IMR-90 (cell line): ENCODE results near the gene COL9A3. TPM values are rescaled to one million over a fixed set of nuclear protein-coding genes. Genes with fewer than 3 reads are reported as not detected.

Source experiments
- ATAC-seq: fragments of 200-7000 bp; cut with Tn5 transposase; 2 replicates; pipeline ENCODE4 v1.9.1; 2020; ENCODE audit warnings: low read depth, mild to moderate bottlenecking, moderate library complexity
- BruUV-seq: library from RNA; stranded (reverse); fragments of 400-500 nt; replicated peaks from 2 replicates; lab custom pipeline; 2021; lab: Mats Ljungman, UMichigan
- CTCF ChIA-PET: fragments of 300-600 bp; formaldehyde crosslinking; extraction: SDS; loops from one replicate; lab custom pipeline; 2021; ENCODE audit warnings: antibody characterized with exemption; lab: Yijun Ruan, JAX
- POLR2A ChIA-PET: fragments of 300-600 bp; sonication (Branson Sonifier 250); formaldehyde crosslinking; loops from one replicate; lab custom pipeline; 2022; ENCODE audit warnings: antibody characterized with exemption; ENCODE audit not compliant: unreplicated experiment; lab: Charles Lee
- DNase-seq: peaks from one replicate; pipeline ENCODE4 v3.0.0; 2013
- H2AFZ ChIP-seq: replicated peaks from 2 replicates; pipeline ENCODE3; 2013; ENCODE audit warnings: low read length, mild to moderate bottlenecking; ENCODE audit not compliant: poor library complexity
- H2AK5ac ChIP-seq: 2 replicates; pipeline ENCODE4 v1.6.1; 2013; ENCODE audit warnings: low read depth, low read length, inconsistent platforms
- H2AK9ac ChIP-seq: replicated peaks from 2 replicates; pipeline ENCODE3; 2013; ENCODE audit warnings: mild to moderate bottlenecking, low read depth, low read length, moderate library complexity; ENCODE audit not compliant: poor library complexity
- H2BK120ac ChIP-seq: 2 replicates; pipeline ENCODE4 v1.6.1; 2013; ENCODE audit warnings: low read depth, low read length, inconsistent platforms
- H2BK15ac ChIP-seq: 3 replicates; pipeline ENCODE4 v1.6.1; 2013; ENCODE audit warnings: low read depth, low read length, inconsistent platforms
- H2BK20ac ChIP-seq: 2 replicates; pipeline ENCODE4 v1.6.1; 2013; ENCODE audit warnings: low read depth, mild to moderate bottlenecking, inconsistent platforms, low read length, moderate library complexity
- H2BK5ac ChIP-seq: 2 replicates; pipeline ENCODE4 v1.6.1; 2013; ENCODE audit warnings: mild to moderate bottlenecking, low read depth, low read length, inconsistent platforms; ENCODE audit not compliant: poor library complexity, severe bottlenecking
- H3K14ac ChIP-seq: replicated peaks from 2 replicates; pipeline ENCODE4 v1.6.1; 2013; ENCODE audit warnings: low read depth, low read length, inconsistent platforms
- H3K18ac ChIP-seq: 2 replicates; pipeline ENCODE4 v1.6.1; 2013; ENCODE audit warnings: low read depth, low read length, control low read depth
- H3K23ac ChIP-seq: 2 replicates; pipeline ENCODE4 v1.6.1; 2013; ENCODE audit warnings: low read depth, low read length, inconsistent platforms
- H3K27ac ChIP-seq: 2 replicates; pipeline ENCODE4 v1.5.1; 2013; ENCODE audit warnings: mild to moderate bottlenecking, control low read depth, low read length; ENCODE audit not compliant: insufficient read depth
- H3K27me3 ChIP-seq: 2 replicates; pipeline ENCODE4 v1.6.1; 2013; ENCODE audit warnings: low read length; ENCODE audit not compliant: control insufficient read depth, insufficient read depth
- H3K36me3 ChIP-seq: 2 replicates; pipeline ENCODE4 v1.6.1; 2013; ENCODE audit warnings: low read length, mixed read lengths; ENCODE audit not compliant: control insufficient read depth, insufficient read depth
- H3K4ac ChIP-seq: 2 replicates; pipeline ENCODE4 v1.6.1; 2013; ENCODE audit warnings: low read depth, low read length, inconsistent platforms
- H3K4me1 ChIP-seq: 2 replicates; pipeline ENCODE4 v1.6.1; 2013; ENCODE audit warnings: low read length, mixed read lengths; ENCODE audit not compliant: control insufficient read depth, insufficient read depth
- H3K4me2 ChIP-seq: 2 replicates; pipeline ENCODE4 v1.6.1; 2013; ENCODE audit warnings: low read depth, mild to moderate bottlenecking, control low read depth, low read length, moderate library complexity
- H3K4me3 ChIP-seq: 2 replicates; pipeline ENCODE4 v1.5.1; 2013; ENCODE audit warnings: low read depth, mild to moderate bottlenecking, control low read depth, low read length, moderate library complexity; ENCODE audit not compliant: insufficient read depth
- H3K56ac ChIP-seq: 2 replicates; pipeline ENCODE4 v1.6.1; 2013; ENCODE audit warnings: low read length, inconsistent platforms; ENCODE audit not compliant: insufficient read depth; ENCODE audit errors: extremely low read depth
- H3K79me1 ChIP-seq, 2 experiments: 2 replicates each; pipeline ENCODE4 v1.6.1; 2013; ENCODE audit warnings: low read length in 2 of 2, inconsistent platforms in 1 of 2, low read depth in 1 of 2
- H3K9ac ChIP-seq: 2 replicates; pipeline ENCODE4 v1.6.1; 2013; ENCODE audit warnings: low read depth, low read length, control low read depth
- H3K9me1 ChIP-seq: 2 replicates; pipeline ENCODE4 v1.6.1; 2013; ENCODE audit warnings: low read length, inconsistent platforms; ENCODE audit not compliant: insufficient read depth
- H3K9me3 ChIP-seq: 2 replicates; pipeline ENCODE4 v1.6.1; 2013; ENCODE audit warnings: low read length; ENCODE audit not compliant: control insufficient read depth, insufficient read depth
- H4K20me1 ChIP-seq: 2 replicates; pipeline ENCODE4 v1.6.1; 2013; ENCODE audit warnings: low read length, inconsistent platforms; ENCODE audit not compliant: insufficient read depth
- H4K5ac ChIP-seq: 2 replicates; pipeline ENCODE4 v1.6.1; 2013; ENCODE audit warnings: mild to moderate bottlenecking, low read depth, low read length, control low read depth
- H4K8ac ChIP-seq, 2 experiments: 2 replicates each; pipeline ENCODE4 v1.6.1; 2013; ENCODE audit warnings: low read depth in 2 of 2, low read length in 2 of 2, control low read depth in 1 of 2, inconsistent platforms in 1 of 2
- H4K91ac ChIP-seq: 2 replicates; pipeline ENCODE4 v1.6.1; 2013; ENCODE audit warnings: low read depth, low read length, inconsistent platforms; ENCODE audit not compliant: insufficient read depth
- MXI1 ChIP-seq: IDR thresholded peaks from 2 replicates; pipeline ENCODE4 v1.6.1; 2012; ENCODE audit warnings: low read depth, mild to moderate bottlenecking, low read length, moderate library complexity, borderline replicate concordance
- WGBS, 2 experiments: methylation state at CpG; one replicate each; pipeline versions ENCODE4 v1.1.5 to v1.1.7; 2013; ENCODE audit warnings: missing lambda C conversion rate in 2 of 2; ENCODE audit not compliant: insufficient read length in 1 of 2; ENCODE audit errors: extremely low coverage in 2 of 2; 5-methylcytosine and 5-hydroxymethylcytosine counted together
- dilution Hi-C: fragments of 300-500 bp; cut with HindIII; formaldehyde crosslinking; loops from one replicate; pipeline ENCODE4 v1.14.3; 2018; ENCODE audit warnings: low sequenced_read_pairs; ENCODE audit not compliant: unreplicated experiment
- in situ Hi-C: fragments of 300-500 bp; cut with MboI; formaldehyde crosslinking; loops from 3 replicates; pipeline ENCODE4 v1.14.3; 2019; ENCODE audit warnings: low sequenced_read_pairs, inconsistent platforms, mixed read lengths
- intact Hi-C: fragments of 100-400 bp; cut with micrococcal nuclease; formaldehyde crosslinking; loops from 2 replicates; pipeline ENCODE4 v1.10.0; 2022
- polyA plus RNA-seq, 3 experiments: library from polyadenylated mRNA; depleted of rRNA; stranded (reverse); fragments of >200 nt; gene quantifications; 2 replicates each; pipeline ENCODE4 v1.2.3, GENCODE V29; 2012; ENCODE audit warnings: low replicate concordance in 1 of 3
- total RNA-seq: library from RNA; depleted of rRNA; stranded (reverse); fragments of >200 nt; gene quantifications from 2 replicates; pipeline ENCODE4 v1.2.3, GENCODE V29; 2012

COL9A3 gene
- total and polyA plus RNA-seq, 2 of the 4 experiments (the other 2 are of a cell fraction), result 0.36 to 1.4 TPM

- DNase-seq (peak; percentile 49), ATAC-seq (peak; percentile 4)
- peaks cover 20% of the 10 kb centered on the region for H4K20me1 ChIP-seq
- peaks cover 25% of the 10 kb centered on the region for H3K4me1 ChIP-seq
- no peak for TF ChIP-seq MXI1
- in situ Hi-C loops, result no loop called here
- peak overlapping the region; percentile 94 for H2AK9ac ChIP-seq
- peak overlapping the region; percentile 62 for H3K4me3 ChIP-seq
- peak overlapping the region; percentile 44; the same call in 1 of the 2 replicates for H2AK5ac ChIP-seq
- H3K23ac ChIP-seq, result peak overlapping the region; percentile 54
- dilution Hi-C loops, result no loop called here
- peak overlapping the region; percentile 98 for H2AFZ ChIP-seq
- H3K79me1 ChIP-seq, result peaks cover 11 to 19% of the 10 kb centered on the region in 2 experiments
- H3K9me3 ChIP-seq, result no peaks in the 10 kb centered on the region
- peak overlapping the region; percentile 67; the same call in 1 of the 2 replicates for H4K91ac ChIP-seq
- peak overlapping the region; percentile 51; the same call in 1 of the 2 replicates for H3K9ac ChIP-seq
- peaks cover 14% of the 10 kb centered on the region for H3K9me1 ChIP-seq
- no peak overlapping the region for H2BK20ac ChIP-seq
- no peak overlapping the region; the same call in 2 of the 3 replicates for H2BK15ac ChIP-seq
- H2BK5ac ChIP-seq, result peak overlapping the region; percentile 71
- H3K14ac ChIP-seq, result peak overlapping the region; percentile 66; the same call in 1 of the 2 replicates
- H3K27ac ChIP-seq, result peak overlapping the region; percentile 46; the same call in 1 of the 2 replicates
- intact Hi-C loops, result no loop called here
- WGBS, 2 experiments, result 1% methylated on average over 39 of the region's 68 CpGs; no CpG with 5 or more reads in 1 of the 2 experiments
- peak overlapping the region; percentile 93 for H3K4me2 ChIP-seq
- H4K5ac ChIP-seq, result no peak overlapping the region
- peak overlapping the region; percentile 45 for H2BK120ac ChIP-seq
- ChIA-PET CTCF (no interaction called here), POLR2A (no interaction called here)
- peak overlapping the region; percentile 64; the same call in 1 of the 2 replicates for H3K4ac ChIP-seq
- peak overlapping the region; percentile 54 to 71; a peak in 2 of 4 replicates for H4K8ac ChIP-seq
- no peak overlapping the region; the same call in 1 of the 2 replicates for H3K56ac ChIP-seq
- H3K18ac ChIP-seq, result no peak overlapping the region
- BruUV-seq, result no TSS peak
- H3K36me3 ChIP-seq, result peaks cover 20% of the 10 kb centered on the region; the same call in 1 of the 2 replicates
- H3K27me3 ChIP-seq, result no peaks in the 10 kb centered on the region
These were observed 21.7 kb upstream of the COL9A3 start for GRCh38 chr20:62795023-62795761.
